Right lung (tissue), 10 donors: ENCODE results near the gene SLC1A3. TPM values are rescaled to one million over a fixed set of nuclear protein-coding genes. Genes with fewer than 3 reads are reported as not detected.
A peak's percentile ranks its signal among the peaks of the same experiment; 100 is the strongest.
"Not testable (repeated sequence)": the region's sequence is repeated elsewhere in the genome, so short reads cannot be mapped to it uniquely, and the experiment has no call there.

ENCODE experiments used
- DNase-seq, 2 donors: peaks; one replicate each; pipeline ENCODE4 v3.0.0-alpha.2; 2013
- long read RNA-seq, 8 donors: transcript quantifications; one replicate each; lab custom pipeline, GENCODE V29; 2026
- polyA plus RNA-seq, 5 donors: library from polyadenylated mRNA; unstranded; fragments of 120-200 nt; gene quantifications; one replicate each; pipeline versions ENCODE4 v1.2.1 to v1.2.3, GENCODE V29; 2013; ENCODE audit warnings: inconsistent platforms in 1 of 5, low replicate concordance in 1 of 5; ENCODE audit not compliant: insufficient read length in 5 of 5, insufficient read depth in 1 of 5

Gene SLC1A3
- polyA plus RNA-seq, result 10 to 100 TPM; 15.5 to 23.2 (median 19.1) TPM
- long read RNA-seq, donor 1, full-length matches to known transcripts, result 4 of 13 reads
- long read RNA-seq, donor 1, partial matches to known transcripts, result 9 of 13 reads
- long read RNA-seq, donor 1, other reads (novel, unspliced or antisense), result 0 of 13 reads
- long read RNA-seq, donor 2, full-length matches to known transcripts, result 4 of 4 reads
- long read RNA-seq, donor 2, partial matches to known transcripts, result 0 of 4 reads
- long read RNA-seq, donor 2, other reads (novel, unspliced or antisense), result 0 of 4 reads
- long read RNA-seq, donor 3, full-length matches to known transcripts, result 1 of 1 reads
- long read RNA-seq, donor 3, partial matches to known transcripts, result 0 of 1 reads
- long read RNA-seq, donor 3, other reads (novel, unspliced or antisense), result 0 of 1 reads
- long read RNA-seq, donor 4, partial matches to known transcripts, result 0 of 2 reads
- long read RNA-seq, donor 4, other reads (novel, unspliced or antisense), result 0 of 2 reads
- long read RNA-seq, donor 5, partial matches to known transcripts, result 0 of 4 reads
- long read RNA-seq, donor 5, other reads (novel, unspliced or antisense), result 0 of 4 reads
- long read RNA-seq, donor 6, full-length matches to known transcripts, result 7 of 7 reads
- long read RNA-seq, donor 6, partial matches to known transcripts, result 0 of 7 reads
- long read RNA-seq, donor 6, other reads (novel, unspliced or antisense), result 0 of 7 reads
- long read RNA-seq, donor 7, full-length matches to known transcripts, result 2 of 8 reads
- long read RNA-seq, donor 7, partial matches to known transcripts, result 6 of 8 reads
- long read RNA-seq, donor 7, other reads (novel, unspliced or antisense), result 0 of 8 reads
- long read RNA-seq, donor 8, full-length matches to known transcripts, result 1 of 1 reads
- long read RNA-seq, donor 8, partial matches to known transcripts, result 0 of 1 reads
- long read RNA-seq, donor 8, other reads (novel, unspliced or antisense), result 0 of 1 reads

GRCh38 chr5:36606428-36607113 is at the start of gene SLC1A3:
Gene SLC1A3 (plus strand): TSS chr5:36606606. CDS start chr5:36608424, 1,818 bp downstream.
- peak; percentile 69 to 74 for DNase-seq

GRCh38 chr5:36558641-36559040 is 47.8 kb upstream of the SLC1A3 start:
- no peak for DNase-seq

GRCh38 chr5:36561601-36562000 is 44.8 kb upstream of the SLC1A3 start:
- DNase-seq, result no peak

GRCh38 chr5:36569491-36569890 is 36.9 kb upstream of the SLC1A3 start:
- no peak for DNase-seq

GRCh38 chr5:36570301-36571095 is 35.9 kb upstream of the SLC1A3 start:
- DNase-seq, result no peak

- no peak for DNase-seq
Observed at GRCh38 chr5:36571401-36572042, 34.9 kb upstream of the SLC1A3 start.

GRCh38 chr5:36573438-36573837 is 33.0 kb upstream of the SLC1A3 start:
- DNase-seq, result no peak

GRCh38 chr5:36575361-36575781 is 31.0 kb upstream of the SLC1A3 start:
- no peak for DNase-seq

GRCh38 chr5:36576721-36577120 is 29.7 kb upstream of the SLC1A3 start:
- DNase-seq, result no peak

GRCh38 chr5:36579858-36580257 is 26.5 kb upstream of the SLC1A3 start:
- DNase-seq, result not testable (repeated sequence)

- no peak for DNase-seq
Observed at GRCh38 chr5:36581070-36581469, 25.3 kb upstream of the SLC1A3 start.

- no peak for DNase-seq
Observed at GRCh38 chr5:36584009-36584875, 22.2 kb upstream of the SLC1A3 start.

GRCh38 chr5:36585701-36586100 is 20.7 kb upstream of the SLC1A3 start:
- no peak for DNase-seq

GRCh38 chr5:36587354-36587753 is 19.1 kb upstream of the SLC1A3 start:
- DNase-seq, result no peak

GRCh38 chr5:36589735-36590134 is 16.7 kb upstream of the SLC1A3 start:
- not testable (repeated sequence) for DNase-seq

GRCh38 chr5:36590513-36591286 is 15.7 kb upstream of the SLC1A3 start:
- DNase-seq, result no peak

- no peak for DNase-seq
Observed at GRCh38 chr5:36593867-36594266, 12.5 kb upstream of the SLC1A3 start.

GRCh38 chr5:36596247-36596646 is 10.2 kb upstream of the SLC1A3 start:
- DNase-seq, result no peak

GRCh38 chr5:36596756-36597155 is 9.7 kb upstream of the SLC1A3 start:
- DNase-seq, result no peak
